NCI-H2107 treated with DMSO at 0.1 percent for 48 hours (cell line): ENCODE data around the gene TEKTIP1.
"Not testable (repeated sequence)": the region's sequence is repeated elsewhere in the genome, so short reads cannot be mapped to it uniquely, and the experiment has no call there.

Experiments
- DNase-seq: peaks from one replicate; lab custom pipeline; 2025; ENCODE audit not compliant: unreplicated experiment; lab: John Stamatoyannopoulos, UW

Gene TEKTIP1

DNA sequence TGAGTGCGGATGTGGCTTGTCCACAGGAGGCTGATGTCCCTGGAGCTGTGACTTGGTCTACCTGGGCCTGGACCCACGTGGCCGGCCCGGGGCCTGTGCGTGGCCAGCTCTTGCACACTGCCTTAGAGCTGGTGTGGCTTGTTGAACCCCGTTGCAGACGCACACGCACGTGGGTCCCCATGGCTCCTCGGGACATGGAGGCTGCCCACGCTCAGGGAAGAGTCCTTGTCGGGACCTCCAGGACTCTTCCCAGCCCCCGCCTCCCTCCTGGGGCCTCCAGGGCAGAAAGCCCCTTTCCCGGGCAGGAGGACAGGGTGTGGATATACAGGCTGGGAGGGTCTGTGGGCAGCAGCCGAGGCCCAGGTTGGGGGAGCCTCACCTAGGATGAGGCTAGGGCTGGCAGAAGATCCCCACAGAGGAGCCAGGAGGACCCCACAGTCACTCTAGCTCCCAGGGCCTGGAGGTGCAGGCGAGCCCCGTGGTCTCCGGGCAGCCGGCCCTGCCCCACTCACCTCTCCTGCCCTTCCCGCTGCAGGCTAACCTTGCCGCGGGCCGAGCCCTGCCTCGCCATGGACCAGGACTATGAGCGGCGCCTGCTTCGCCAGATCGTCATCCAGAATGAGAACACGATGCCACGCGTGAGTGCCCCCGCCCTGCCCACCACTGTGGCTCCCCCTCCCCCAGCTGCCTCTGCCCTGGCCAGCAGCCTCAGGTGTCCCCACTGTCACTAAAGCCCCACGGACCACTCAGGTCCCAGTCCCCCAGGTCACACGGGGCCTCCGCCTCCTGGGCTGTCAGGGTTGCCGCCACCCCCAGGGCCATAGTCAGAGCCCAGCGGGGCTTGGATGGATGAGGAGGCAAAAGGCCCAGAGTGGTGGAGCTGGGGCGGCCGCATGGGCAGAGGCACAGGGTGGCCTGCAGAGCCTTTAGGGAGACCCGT lies 16.3 kb upstream of the TEKTIP1 start:
- DNase-seq = no peak

DNA sequence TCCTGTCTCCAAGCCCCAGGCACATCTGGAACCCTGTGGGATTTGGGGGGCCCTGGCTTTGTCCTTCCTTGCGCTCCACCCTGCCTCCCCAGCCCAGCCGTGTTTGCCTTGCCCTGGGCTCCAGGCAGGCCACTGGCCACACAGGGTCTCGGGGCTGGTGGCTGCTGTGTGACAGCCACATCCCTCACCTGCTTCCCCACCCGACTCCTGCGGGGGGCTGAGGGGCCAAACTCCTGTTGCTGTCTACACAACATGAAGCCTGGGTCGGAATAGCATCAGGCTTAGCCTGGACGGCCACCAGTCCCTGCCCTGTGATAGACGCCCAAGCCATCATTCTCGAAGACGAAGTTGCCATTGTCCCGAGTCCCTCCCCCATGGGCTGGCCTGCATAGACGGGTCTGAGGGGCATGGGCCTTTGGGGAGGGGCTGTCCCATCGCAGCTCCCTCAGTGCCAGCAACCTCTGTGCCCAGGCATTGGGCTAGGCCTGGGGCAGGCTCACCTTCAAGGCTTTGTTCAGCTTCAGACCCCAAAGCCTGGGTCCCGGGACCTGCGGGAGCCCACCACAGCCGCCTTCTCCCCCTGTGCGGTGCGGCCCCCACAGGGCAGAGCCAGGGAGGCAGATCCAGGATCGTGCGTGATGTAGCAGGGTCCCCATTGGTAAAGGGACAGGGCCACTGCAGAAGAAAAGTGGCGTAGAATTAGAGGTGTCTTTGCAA lies 15.5 kb upstream of the TEKTIP1 start:
- no peak for DNase-seq

DNA sequence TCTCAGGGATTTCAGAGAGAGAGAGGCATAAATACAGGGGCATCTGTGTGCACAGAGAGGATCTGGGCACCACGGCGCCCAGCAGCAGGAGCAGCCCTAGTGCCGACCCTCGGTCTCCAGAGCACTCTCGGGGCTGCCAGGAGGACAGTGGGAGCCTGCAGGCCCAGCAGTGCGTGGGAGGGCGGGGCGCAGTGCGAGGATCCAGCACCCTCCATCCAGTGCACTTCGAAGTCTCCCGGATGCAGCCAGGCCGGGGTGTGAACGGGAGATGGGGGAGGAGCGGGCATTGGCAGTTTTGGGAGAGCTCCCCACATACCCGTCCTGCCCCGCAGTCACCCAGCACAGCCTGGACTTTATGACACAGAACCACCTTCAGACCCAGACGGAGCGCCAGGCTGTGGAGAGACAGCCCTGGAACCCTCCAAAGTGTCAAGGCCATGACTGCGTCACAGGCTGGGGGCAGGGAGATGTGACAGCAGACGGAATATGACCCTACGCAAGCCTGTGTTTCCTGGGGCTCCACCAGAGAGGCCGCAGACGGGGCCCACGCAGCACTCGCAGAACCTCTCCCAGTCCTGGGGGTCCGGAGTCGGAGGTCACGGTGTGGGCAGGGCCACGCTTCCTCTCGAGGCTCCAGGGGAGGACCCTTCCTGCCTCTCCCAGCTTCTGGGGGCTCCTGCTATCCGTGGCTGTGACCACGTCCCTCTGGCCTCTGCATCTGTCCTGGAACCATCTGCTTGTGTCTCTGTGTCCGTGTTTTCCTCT lies 14.7 kb upstream of the TEKTIP1 start:
- DNase-seq = no peak

DNA sequence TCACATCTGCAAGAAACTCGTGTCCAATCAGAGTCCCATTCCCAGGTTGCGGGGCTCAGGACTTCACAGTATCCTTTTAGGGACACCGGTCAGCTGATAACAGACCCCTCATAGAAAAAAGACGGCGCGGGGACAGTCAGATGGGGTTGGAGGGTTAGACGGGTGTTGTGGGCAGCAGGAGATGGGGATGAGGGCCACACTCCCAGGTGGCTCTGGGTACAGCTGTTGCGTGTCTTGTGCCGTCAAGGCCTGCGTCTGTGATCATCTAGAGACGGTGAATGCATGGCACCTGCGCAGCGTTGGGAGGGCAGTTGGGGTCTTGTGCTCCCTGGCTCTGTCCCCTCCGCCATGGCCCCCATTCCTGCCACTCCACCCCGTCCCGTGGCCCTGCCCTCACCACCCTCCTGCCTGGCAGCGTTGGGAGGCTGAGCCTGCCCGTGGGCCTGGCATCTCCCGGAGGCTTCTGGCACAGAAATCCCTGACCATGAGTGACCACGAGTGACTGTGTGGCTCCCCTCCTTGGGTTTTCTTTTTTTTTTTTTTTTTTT lies 14.0 kb upstream of the TEKTIP1 start:
- DNase-seq = no peak

DNA sequence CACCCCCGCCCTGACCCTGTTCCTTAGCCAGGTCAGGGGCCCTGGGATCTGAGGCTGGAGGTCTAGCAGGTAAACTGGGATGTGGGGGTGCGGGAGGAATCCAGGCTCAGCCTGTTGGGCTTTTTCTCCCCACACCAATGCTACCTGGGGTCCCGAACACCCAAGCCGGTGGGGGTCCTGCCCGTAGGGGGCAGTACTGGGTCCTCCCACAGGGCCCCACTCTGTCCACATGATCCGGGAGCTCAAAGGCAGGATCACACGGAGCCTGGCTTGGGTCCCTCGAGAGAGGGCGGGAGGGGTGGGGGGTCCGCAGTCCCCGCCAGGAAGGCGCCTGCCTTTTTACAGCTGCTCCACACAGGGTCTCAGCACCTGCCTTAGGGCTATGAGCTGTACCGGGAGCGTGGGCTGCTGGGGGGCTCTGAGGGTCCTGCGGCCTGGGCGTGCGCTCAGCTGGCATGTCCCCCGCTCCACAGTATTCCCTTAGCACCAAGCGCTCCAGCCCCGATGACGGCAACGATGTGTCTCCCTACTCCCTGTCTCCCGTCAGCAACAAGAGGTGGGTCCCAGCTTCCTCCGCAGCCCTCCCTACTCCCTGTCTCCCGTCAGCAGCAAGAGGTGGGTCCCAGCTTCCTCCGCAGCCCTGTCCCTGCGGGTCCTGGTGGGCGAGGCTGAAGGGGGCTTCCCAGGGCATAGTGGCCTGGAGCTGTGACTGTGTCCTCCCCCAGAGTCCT lies 12.3 kb upstream of the TEKTIP1 start:
- DNase-seq = no peak

DNA sequence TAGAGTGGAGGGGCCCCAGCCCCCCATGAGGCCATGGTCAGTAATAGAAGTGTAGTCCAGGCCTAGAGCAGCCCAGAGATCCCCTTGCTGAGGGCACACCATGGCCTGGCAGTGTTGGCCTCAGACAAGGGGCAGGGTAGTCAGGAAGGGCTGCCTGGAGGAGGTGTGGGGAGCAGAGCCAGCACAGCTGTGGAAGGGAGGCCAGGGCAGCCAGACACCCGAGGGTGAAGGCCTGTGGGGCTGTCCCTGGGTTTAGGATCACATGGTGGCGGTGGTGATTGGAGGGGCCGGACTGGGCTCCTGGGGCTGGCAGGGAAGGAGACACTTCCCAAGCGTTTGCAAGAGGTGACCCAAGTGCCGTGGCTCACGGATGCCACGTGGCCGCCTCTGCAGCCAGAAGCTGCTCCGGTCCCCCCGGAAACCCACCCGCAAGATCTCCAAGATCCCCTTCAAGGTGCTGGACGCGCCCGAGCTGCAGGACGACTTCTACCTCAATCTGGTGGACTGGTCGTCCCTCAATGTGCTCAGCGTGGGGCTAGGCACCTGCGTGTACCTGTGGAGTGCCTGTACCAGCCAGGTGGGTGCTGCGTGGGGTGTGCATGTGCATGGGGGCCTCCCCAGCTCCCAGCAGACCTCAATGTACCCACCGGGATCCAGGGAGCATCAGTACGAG lies 11.6 kb upstream of the TEKTIP1 start:
- DNase-seq = no peak

DNA sequence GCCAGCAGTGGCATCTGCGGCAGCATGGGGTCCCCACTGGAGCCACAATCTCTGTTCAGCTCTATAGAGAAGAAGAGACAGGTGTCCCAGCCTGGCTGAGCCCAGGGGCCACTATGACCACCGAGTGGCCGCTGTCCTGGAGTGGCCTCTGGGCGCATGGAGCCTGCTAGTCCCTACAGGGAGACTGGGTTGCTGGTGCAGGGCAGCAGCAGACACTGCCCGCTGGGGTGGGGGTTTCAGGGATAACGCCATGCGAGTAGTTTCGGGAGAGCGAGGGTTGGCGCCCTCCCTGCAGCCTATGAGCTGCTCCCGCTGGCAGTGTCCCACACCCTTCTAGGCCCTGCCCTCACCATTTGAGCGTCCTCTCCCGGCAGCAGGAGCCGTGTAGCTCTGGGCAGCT lies 10.9 kb upstream of the TEKTIP1 start:
- DNase-seq = no peak

DNA sequence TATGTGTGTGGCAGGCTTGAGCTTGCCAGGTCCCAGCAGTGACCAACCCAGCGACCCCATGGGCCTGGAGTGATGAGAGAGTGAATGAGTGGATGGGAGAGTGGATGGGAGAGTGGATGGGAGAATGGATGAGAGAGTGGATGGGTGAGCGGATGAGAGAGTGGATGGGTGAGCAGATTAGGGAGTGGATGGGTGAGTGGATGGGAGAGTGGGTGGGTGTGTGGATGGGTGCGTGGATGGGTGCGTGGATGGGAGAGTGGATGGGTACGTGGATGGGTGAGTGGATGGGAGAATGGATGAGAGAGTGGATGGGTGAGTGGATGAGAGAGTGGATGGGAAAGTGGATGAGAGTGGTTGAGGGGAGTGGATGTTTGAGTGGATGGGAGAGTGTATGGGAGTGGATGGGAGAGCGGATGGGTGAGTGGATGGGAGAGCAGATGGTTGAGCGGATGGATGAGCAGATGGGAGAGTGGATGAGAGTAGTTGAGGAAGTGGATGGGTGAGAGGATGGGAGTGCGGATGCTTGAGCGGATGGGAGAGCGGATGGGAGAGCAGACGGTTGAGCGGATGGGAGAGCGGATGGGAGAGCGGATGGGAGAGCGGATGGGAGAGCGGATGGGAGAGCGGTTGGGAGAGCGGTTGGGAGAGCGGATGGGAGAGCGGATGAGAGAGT lies 10.3 kb upstream of the TEKTIP1 start:
- no peak for DNase-seq

DNA sequence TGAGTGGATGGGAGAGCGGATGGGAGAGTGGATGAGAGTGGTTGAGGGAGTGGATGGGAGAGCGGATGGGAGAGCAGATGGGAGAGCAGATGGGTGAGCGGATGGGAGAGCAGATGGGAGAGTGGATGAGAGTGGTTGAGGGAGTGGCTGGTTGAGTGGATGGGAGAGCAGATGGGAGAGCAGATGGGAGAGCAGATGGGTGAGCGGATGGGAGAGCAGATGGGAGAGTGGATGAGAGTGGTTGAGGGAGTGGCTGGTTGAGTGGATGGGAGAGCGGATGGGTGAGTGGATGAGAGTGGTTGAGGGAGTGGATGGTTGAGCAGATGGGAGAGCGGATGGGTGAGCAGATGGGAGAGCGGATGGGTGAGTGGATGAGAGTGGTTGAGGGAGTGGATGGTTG lies 9.7 kb upstream of the TEKTIP1 start:
- not testable (repeated sequence) for DNase-seq

DNA sequence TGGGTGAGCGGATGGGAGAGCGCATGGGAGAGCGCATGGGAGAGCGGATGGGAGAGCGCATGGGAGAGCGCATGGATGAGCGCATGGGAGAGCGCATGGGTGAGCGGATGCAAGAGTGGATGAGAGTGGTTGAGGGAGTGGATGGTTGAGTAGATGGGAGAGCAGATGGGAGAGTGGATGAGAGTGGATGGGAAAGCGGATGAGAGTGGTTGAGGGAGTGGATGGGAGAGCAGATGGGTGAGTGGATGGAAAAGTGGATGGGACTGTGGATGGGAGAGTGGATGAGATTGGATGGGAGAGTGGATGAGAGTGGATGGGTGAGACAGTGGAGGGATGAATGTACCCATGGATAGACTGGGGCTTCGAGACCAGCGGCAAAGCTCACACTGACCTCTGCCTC lies 8.6 kb upstream of the TEKTIP1 start:
- no peak for DNase-seq

DNA sequence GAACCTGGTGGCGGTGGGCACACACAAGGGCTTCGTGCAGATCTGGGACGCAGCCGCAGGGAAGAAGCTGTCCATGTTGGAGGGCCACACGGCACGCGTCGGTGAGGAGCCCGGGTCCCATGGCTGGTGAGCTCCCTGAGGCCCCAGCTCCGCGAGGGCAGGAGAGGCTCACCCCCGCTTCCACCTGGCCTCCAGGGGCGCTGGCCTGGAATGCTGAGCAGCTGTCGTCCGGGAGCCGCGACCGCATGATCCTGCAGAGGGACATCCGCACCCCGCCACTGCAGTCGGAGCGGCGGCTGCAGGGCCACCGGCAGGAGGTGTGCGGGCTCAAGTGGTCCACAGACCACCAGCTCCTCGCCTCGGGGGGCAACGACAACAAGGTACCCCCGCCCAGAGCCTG lies 7.3 kb upstream of the TEKTIP1 start:
- no peak for DNase-seq

DNA sequence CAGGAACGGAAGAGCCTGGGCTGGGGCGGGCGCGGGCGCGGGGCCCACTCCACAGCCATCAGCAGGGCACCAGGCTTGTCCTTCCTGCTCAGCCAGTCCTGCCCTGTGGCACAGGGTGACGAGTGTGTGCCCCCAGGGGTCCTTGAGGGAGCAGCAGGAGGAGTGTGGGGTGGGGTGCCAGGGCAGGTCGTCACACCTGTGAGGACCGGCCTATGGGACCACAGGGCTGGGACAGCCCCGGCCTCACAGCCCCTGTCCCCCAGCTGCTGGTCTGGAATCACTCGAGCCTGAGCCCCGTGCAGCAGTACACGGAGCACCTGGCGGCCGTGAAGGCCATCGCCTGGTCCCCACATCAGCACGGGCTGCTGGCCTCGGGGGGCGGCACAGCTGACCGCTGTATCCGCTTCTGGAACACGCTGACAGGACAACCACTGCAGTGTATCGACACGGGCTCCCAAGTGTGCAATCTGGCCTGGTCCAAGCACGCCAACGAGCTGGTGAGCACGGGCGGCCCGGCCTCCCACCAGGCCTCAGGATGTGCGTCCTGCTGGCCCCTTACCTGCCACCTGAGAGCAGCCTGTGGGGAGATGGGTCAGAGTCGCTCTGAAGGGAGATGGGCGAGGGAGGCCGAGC lies 6.7 kb upstream of the TEKTIP1 start:
- DNase-seq = no peak

DNA sequence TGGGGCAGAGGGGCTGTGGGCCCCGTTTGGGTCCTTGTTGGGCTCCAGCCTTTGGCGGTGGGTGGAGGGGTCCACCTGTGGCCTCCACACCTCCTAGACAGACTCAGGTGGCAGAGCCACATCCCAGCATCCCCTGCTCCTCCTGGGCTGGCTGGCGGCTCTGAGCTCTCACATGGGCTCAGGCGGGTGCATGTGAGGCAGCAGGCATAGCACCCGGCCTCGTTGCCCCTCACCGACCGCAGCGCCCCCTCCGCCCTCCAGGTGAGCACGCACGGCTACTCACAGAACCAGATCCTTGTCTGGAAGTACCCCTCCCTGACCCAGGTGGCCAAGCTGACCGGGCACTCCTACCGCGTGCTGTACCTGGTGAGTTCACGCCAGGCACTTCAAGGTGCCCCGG lies 5.9 kb upstream of the TEKTIP1 start:
- no peak for DNase-seq

DNA sequence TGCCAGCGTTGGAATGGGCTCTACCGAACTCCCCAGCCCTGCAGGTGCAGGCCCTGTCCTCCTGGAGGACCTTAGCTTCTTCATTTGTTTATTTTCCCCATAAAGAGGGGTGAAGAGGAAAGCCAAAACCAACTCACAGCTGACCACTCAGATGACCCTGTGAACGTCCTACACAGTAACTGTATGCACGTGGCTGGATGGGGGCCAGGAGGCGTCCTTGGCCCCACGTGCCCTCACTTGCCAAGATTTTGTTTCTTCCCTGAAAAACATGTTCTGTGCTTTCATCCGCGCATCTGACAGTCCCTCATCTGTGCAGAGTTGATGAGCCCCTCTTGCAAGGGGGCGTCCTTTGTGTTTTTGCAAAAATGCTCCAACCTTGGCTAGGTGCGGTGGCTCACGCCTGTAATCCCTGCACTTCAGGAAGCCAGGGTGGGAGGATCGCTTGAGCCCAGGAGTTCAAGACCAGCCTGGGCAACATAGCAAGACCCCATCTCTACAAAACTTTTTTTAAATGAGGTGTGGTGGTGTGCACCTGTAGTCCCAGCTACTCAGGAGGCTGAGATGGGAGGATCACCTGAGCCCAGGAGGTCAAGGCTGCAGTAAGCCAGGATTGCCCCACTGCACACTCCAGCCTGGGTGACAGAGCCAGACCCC lies 5.3 kb upstream of the TEKTIP1 start:
- no peak for DNase-seq

DNA sequence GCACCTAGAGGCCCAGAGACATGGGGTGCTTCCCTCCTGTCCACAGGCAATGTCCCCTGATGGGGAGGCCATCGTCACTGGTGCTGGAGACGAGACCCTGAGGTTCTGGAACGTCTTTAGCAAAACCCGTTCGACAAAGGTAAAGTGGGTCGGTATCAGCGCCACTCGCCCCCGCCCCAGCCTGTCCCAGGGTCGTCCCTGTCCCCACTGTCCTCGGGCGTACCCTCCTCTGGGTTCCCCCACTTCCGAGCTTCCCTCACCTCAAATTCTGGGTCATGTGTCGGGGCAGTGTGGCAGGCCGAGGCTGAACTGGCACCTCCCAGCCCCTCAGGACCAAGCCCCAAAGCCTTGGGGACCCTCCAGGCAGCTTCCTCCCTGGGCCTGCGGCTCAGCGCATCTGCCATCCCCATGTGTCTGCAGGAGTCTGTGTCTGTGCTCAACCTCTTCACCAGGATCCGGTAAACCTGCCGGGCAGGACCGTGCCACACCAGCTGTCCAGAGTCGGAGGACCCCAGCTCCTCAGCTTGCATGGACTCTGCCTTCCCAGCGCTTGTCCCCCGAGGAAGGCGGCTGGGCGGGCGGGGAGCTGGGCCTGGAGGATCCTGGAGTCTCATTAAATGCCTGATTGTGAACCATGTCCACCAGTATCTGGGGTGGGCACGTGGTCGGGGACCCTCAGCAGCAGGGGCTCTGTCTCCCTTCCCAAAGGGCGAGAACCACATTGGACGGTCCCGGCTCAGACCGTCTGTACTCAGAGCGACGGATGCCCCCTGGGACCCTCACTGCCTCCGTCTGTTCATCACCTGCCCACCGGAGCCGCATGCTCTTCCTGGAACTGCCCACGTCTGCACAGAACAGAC lies 4.4 kb upstream of the TEKTIP1 start:
- DNase-seq = no peak

DNA sequence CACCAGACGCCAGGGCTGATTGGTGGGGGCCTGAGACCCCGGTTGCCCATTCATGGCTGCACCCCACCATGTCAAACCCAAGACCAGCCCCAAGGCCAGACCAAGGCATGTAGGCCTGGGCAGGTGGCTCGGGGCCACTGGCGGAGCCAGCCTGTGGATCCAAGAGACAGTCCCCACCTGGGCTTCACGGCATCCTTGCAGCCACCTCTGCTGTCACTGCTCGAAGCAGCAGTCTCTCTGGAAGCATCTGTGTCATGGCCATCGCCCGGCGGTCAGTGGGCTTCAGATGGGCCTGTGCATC lies 3.8 kb upstream of the TEKTIP1 start:
- DNase-seq = no peak

DNA sequence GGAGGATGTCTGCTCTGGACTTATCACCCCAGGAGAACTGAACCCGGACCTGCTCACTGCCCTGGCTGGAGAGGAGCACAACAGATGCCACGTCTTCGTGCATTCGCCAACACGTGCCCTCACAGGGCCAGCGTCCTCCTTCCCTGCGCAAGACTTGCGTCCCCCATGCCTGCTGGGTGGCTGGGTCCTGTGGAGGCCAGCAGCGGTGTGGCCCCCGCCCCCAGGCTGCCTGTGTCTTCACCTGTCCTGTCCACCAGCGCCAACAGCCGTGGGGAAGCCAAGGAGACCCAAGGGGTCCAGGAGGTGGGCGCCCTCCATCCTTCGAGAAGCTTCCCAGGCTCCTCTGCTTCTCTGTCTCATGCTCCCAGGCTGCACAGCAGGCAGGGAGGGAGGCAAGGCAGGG lies 3.4 kb upstream of the TEKTIP1 start:
- DNase-seq = no peak

DNA sequence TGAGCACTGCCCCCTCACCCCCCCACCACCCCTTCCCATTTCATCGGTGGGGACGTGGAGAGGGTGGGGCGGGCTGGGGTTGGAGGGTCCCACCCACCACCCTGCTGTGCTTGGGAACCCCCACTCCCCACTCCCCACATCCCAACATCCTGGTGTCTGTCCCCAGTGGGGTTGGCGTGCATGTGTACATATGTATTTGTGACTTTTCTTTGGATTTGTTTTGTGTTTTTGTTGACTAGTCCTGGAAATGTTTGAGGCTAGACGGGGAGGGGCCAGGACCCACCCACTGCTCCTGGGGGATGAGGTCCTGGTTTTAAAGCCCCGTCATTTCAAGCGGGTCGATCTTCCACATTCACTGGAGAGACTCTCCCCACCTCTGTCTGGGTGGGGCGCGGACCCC lies 3.0 kb upstream of the TEKTIP1 start:
- no peak for DNase-seq
